HEK293 (cell line): ENCODE measurements around the gene PRPH2.
A peak's percentile ranks its signal among the peaks of the same experiment; 100 is the strongest.

Experiments
- GLI4 ChIP-seq: fragments of 450-650 bp; formaldehyde crosslinking; IDR thresholded peaks from 2 replicates; pipeline ENCODE4 v1.5.1; 2016; ENCODE audit warnings: missing biosample characterization, missing genetic modification characterization
- MYNN ChIP-seq: fragments of 450-650 bp; formaldehyde crosslinking; IDR thresholded peaks from 2 replicates; pipeline ENCODE4 v1.5.1; 2016; ENCODE audit warnings: missing biosample characterization, missing genetic modification characterization, borderline replicate concordance
- OSR2 ChIP-seq: fragments of 450-650 bp; formaldehyde crosslinking; IDR thresholded peaks from 2 replicates; pipeline ENCODE4 v1.5.1; 2016; ENCODE audit warnings: missing biosample characterization, missing genetic modification characterization
- SALL2 ChIP-seq: fragments of 450-650 bp; formaldehyde crosslinking; IDR thresholded peaks from 2 replicates; pipeline ENCODE4 v1.5.0; 2017; ENCODE audit warnings: missing biosample characterization, mild to moderate bottlenecking, missing genetic modification characterization, borderline replicate concordance
- YY2 ChIP-seq: fragments of 450-650 bp; formaldehyde crosslinking; IDR thresholded peaks from 2 replicates; pipeline ENCODE4 v1.5.1; 2016; ENCODE audit warnings: missing biosample characterization, missing genetic modification characterization
- ZEB2 ChIP-seq: fragments of 450-650 bp; formaldehyde crosslinking; IDR thresholded peaks from 2 replicates; pipeline ENCODE4 v1.5.1; 2016; ENCODE audit warnings: missing biosample characterization, missing genetic modification characterization
- ZNF19 ChIP-seq: fragments of 450-650 bp; formaldehyde crosslinking; IDR thresholded peaks from 2 replicates; pipeline ENCODE4; 2016; ENCODE audit warnings: missing biosample characterization, missing genetic modification characterization, low read depth
- ZNF274 ChIP-seq, 2 experiments: fragments of 200-500 bp in 1 of 2; fragments of 450-650 bp in 1 of 2; sonication (Bioruptor generic) in 1 of 2; formaldehyde crosslinking in 1 of 2; IDR thresholded peaks; 2 replicates each; pipeline versions ENCODE4 v1.5.1 to v1.6.1; 2014 to 2016; ENCODE audit warnings: borderline replicate concordance in 1 of 2, inconsistent platforms in 1 of 2, low read length in 1 of 2, missing biosample characterization in 1 of 2, missing genetic modification characterization in 1 of 2
- ZNF530 ChIP-seq: fragments of 450-650 bp; formaldehyde crosslinking; IDR thresholded peaks from 2 replicates; pipeline ENCODE4 v1.5.1; 2016; ENCODE audit warnings: low read depth, missing biosample characterization, missing genetic modification characterization
- ZNF621 ChIP-seq: fragments of 450-650 bp; formaldehyde crosslinking; IDR thresholded peaks from 2 replicates; pipeline ENCODE4 v1.5.1; 2017; ENCODE audit warnings: missing biosample characterization, missing genetic modification characterization
- TF ChIP-seq, protein P1 (sequence below): fragments of 450-650 bp; formaldehyde crosslinking; IDR thresholded peaks from 2 replicates; pipeline ENCODE4 v1.5.1; 2016; ENCODE audit warnings: missing biosample characterization, missing genetic modification characterization
- TF ChIP-seq, protein P2 (sequence below): fragments of 450-650 bp; formaldehyde crosslinking; IDR thresholded peaks from 2 replicates; pipeline ENCODE4 v1.5.1; 2016; ENCODE audit warnings: missing biosample characterization, missing genetic modification characterization, borderline replicate concordance
- TF ChIP-seq, protein P3 (sequence below): fragments of 450-650 bp; formaldehyde crosslinking; IDR thresholded peaks from 2 replicates; pipeline ENCODE4 v1.5.1; 2017; ENCODE audit warnings: missing biosample characterization, mild to moderate bottlenecking, missing genetic modification characterization, moderate library complexity
- TF ChIP-seq, protein P4 (sequence below): fragments of 450-650 bp; formaldehyde crosslinking; IDR thresholded peaks from 2 replicates; pipeline ENCODE4 v1.5.1; 2016; ENCODE audit warnings: missing biosample characterization, missing genetic modification characterization
- TF ChIP-seq, protein P5 (sequence below): fragments of 450-650 bp; formaldehyde crosslinking; IDR thresholded peaks from 2 replicates; pipeline ENCODE4 v1.5.1; 2016; ENCODE audit warnings: missing biosample characterization, missing genetic modification characterization
- TF ChIP-seq, protein P6 (sequence below): fragments of 450-650 bp; formaldehyde crosslinking; IDR thresholded peaks from 2 replicates; pipeline ENCODE4 v1.5.1; 2016; ENCODE audit warnings: missing biosample characterization, missing genetic modification characterization

Gene PRPH2

DNA sequence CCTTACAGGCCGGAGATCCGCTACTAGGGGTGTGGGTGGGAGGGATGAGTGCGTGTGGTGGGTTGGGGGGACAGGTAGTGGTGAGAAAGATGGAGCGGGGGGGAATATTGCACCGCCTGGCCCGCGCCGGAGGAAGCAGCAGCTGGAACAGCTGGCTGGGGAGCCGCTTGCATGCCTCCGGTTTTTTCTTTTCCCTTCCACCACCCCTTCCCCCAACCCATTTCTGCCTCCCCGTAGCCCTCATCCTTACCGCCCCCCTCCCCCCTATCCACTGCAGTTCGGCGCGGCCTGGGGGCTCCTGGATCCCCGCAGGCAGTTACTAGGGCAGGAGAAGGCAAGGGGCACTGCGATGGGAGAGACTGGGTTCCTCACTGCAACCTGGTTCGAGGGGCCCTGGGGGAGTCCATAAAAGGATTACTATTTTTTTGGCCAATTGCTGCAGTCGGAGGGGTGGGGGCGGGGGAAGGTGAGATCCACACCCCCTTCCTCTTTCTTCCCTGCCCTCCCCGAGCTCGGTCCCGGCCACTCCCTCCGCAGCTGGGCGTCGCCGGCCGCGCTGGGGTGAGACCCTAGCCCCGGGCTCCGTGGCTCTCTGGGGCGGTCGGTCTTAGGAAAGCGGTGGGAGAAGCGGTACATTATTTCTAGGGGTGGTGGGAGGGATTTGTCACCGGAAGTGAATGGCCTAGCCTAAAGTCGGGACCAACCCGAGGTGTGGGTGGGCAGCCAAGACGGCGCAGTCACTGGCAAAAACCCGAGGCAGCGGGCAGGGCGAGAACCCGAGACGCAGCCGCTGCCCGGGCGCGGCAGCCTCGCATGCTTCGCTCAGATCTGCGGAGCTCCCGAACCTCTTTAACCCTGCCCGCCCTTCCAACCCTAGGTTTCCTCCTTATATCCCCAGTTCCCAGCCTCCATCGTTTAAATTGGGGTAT, 24.3 kb upstream of the PRPH2 start (continued):
- TF ChIP-seq, protein P1, sequence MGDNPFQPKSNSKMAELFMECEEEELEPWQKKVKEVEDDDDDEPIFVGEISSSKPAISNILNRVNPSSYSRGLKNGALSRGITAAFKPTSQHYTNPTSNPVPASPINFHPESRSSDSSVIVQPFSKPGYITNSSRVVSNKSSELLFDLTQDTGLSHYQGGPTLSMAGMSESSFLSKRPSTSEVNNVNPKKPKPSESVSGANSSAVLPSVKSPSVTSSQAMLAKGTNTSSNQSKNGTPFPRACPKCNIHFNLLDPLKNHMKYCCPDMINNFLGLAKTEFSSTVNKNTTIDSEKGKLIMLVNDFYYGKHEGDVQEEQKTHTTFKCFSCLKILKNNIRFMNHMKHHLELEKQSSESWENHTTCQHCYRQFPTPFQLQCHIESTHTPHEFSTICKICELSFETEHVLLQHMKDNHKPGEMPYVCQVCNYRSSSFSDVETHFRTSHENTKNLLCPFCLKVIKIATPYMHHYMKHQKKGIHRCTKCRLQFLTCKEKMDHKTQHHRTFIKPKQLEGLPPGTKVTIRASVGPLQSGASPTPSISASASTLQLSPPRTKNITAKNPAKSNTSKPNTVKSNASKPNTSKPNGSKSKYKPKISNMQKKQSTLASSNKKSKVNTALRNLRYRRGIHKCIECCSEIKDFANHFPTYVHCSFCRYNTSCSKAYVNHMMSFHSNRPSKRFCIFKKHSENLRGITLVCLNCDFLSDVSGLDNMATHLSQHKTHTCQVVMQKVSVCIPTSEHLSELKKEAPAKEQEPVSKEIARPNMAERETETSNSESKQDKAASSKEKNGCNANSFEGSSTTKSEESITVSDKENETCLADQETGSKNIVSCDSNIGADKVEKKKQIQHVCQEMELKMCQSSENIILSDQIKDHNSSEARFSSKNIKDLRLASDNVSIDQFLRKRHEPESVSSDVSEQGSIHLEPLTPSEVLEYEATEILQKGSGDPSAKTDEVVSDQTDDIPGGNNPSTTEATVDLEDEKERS (tag by site-specific recombination): no peak
- TF ChIP-seq, protein P2, sequence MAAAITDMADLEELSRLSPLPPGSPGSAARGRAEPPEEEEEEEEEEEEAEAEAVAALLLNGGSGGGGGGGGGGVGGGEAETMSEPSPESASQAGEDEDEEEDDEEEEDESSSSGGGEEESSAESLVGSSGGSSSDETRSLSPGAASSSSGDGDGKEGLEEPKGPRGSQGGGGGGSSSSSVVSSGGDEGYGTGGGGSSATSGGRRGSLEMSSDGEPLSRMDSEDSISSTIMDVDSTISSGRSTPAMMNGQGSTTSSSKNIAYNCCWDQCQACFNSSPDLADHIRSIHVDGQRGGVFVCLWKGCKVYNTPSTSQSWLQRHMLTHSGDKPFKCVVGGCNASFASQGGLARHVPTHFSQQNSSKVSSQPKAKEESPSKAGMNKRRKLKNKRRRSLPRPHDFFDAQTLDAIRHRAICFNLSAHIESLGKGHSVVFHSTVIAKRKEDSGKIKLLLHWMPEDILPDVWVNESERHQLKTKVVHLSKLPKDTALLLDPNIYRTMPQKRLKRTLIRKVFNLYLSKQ: no peak
- TF ChIP-seq, protein P3, sequence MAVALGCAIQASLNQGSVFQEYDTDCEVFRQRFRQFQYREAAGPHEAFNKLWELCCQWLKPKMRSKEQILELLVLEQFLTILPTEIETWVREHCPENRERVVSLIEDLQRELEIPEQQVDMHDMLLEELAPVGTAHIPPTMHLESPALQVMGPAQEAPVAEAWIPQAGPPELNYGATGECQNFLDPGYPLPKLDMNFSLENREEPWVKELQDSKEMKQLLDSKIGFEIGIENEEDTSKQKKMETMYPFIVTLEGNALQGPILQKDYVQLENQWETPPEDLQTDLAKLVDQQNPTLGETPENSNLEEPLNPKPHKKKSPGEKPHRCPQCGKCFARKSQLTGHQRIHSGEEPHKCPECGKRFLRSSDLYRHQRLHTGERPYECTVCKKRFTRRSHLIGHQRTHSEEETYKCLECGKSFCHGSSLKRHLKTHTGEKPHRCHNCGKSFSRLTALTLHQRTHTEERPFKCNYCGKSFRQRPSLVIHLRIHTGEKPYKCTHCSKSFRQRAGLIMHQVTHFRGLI: peak; percentile 25; the same call in 1 of the 2 replicates
- TF ChIP-seq SALL2 (tag by site-specific recombination) (no peak), MYNN (tag by site-specific recombination) (no peak), ZNF274 (IDR thresholded peaks at IDR 0.05; ENCODE audit: low read length) (no peak), ZNF274 (tag by site-specific recombination; IDR thresholded peaks at IDR 0.05; ENCODE audit: borderline replicate concordance) (no peak), ZEB2 (tag by site-specific recombination) (peak; percentile 85), ZNF621 (tag by site-specific recombination) (no peak), ZNF19 (tag by site-specific recombination) (no peak), GLI4 (0 out of 2 replicates have a peak, but pooled peaks have one; percentile 35), OSR2 (peak; percentile 54; the same call in 1 of the 2 replicates), YY2 (tag by site-specific recombination) (peak; percentile 7; the same call in 1 of the 2 replicates), ZNF530 (tag by site-specific recombination) (no peak)
- TF ChIP-seq, protein P4, sequence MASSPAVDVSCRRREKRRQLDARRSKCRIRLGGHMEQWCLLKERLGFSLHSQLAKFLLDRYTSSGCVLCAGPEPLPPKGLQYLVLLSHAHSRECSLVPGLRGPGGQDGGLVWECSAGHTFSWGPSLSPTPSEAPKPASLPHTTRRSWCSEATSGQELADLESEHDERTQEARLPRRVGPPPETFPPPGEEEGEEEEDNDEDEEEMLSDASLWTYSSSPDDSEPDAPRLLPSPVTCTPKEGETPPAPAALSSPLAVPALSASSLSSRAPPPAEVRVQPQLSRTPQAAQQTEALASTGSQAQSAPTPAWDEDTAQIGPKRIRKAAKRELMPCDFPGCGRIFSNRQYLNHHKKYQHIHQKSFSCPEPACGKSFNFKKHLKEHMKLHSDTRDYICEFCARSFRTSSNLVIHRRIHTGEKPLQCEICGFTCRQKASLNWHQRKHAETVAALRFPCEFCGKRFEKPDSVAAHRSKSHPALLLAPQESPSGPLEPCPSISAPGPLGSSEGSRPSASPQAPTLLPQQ: peak; percentile 51; the same call in 1 of the 2 replicates
- TF ChIP-seq, protein P5, sequence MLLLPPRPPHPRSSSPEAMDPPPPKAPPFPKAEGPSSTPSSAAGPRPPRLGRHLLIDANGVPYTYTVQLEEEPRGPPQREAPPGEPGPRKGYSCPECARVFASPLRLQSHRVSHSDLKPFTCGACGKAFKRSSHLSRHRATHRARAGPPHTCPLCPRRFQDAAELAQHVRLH (tag by site-specific recombination): peak; percentile 62
- TF ChIP-seq, protein P6, sequence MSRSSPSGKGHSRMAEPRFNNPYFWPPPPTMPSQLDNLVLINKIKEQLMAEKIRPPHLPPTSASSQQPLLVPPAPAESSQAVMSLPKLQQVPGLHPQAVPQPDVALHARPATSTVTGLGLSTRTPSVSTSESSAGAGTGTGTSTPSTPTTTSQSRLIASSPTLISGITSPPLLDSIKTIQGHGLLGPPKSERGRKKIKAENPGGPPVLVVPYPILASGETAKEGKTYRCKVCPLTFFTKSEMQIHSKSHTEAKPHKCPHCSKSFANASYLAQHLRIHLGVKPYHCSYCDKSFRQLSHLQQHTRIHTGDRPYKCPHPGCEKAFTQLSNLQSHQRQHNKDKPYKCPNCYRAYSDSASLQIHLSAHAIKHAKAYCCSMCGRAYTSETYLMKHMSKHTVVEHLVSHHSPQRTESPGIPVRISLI (tag by site-specific recombination): peak; percentile 64; the same call in 1 of the 2 replicates
